HTR-8/SVneo (cell line): ENCODE data around the gene LRCH1.

Experiments used
- DNase-seq: peaks from one replicate; pipeline ENCODE4 v3.0.0; 2011; ENCODE audit warnings: low spot score, mixed read lengths; ENCODE audit not compliant: insufficient read length
- FAIRE-seq: peaks from 2 replicates; lab custom pipeline; 2011; peaks lifted over from hg19 to GRCh38; lab: Jason Lieb, UNC

Gene LRCH1

GRCh38 chr13:46607768-46608564, 55.0 kb downstream of the LRCH1 start:
- FAIRE-seq: no peak
- DNase-seq: no peak

GRCh38 chr13:46609052-46609451, 56.1 kb downstream of the LRCH1 start:
- DNase-seq (no peak), FAIRE-seq (no peak)

- DNase-seq (no peak), FAIRE-seq (no peak)
Observed at GRCh38 chr13:46609726-46610125, 56.8 kb downstream of the LRCH1 start.

- FAIRE-seq (no peak), DNase-seq (no peak)
Observed at GRCh38 chr13:46612267-46612666, 59.3 kb downstream of the LRCH1 start.

GRCh38 chr13:46613409-46614049, 60.6 kb downstream of the LRCH1 start:
- DNase-seq (no peak), FAIRE-seq (no peak)

- DNase-seq (peak; percentile 2), FAIRE-seq (no peak)
Observed at GRCh38 chr13:46614582-46614981, 61.6 kb downstream of the LRCH1 start.

GRCh38 chr13:46615888-46616531, 63.0 kb downstream of the LRCH1 start:
- no peak for DNase-seq
- no peak for FAIRE-seq

- DNase-seq: no peak
- no peak for FAIRE-seq
Observed at GRCh38 chr13:46617229-46617721, 64.3 kb downstream of the LRCH1 start.

- no peak for DNase-seq
- FAIRE-seq: no peak
Observed at GRCh38 chr13:46617885-46618284, 64.9 kb downstream of the LRCH1 start.

- no peak for FAIRE-seq
- no peak for DNase-seq
Observed at GRCh38 chr13:46618694-46619254, 65.8 kb downstream of the LRCH1 start.

- FAIRE-seq: no peak
Observed at GRCh38 chr13:46620029-46620428, 67.1 kb downstream of the LRCH1 start.

GRCh38 chr13:46620471-46620870, 67.5 kb downstream of the LRCH1 start:
- DNase-seq (no peak), FAIRE-seq (no peak)

More at GRCh38 chr13:46620029-46620428, 67.1 kb downstream of the LRCH1 start:
- DNase-seq: no peak

GRCh38 chr13:46621133-46621532, 68.2 kb downstream of the LRCH1 start:
- DNase-seq: no peak
- FAIRE-seq: no peak

- no peak for FAIRE-seq
Observed at GRCh38 chr13:46621792-46622629, 69.0 kb downstream of the LRCH1 start.

GRCh38 chr13:46622630-46623256, 69.8 kb downstream of the LRCH1 start:
- DNase-seq (peak; percentile 18), FAIRE-seq (no peak)

More at GRCh38 chr13:46621792-46622629, 69.0 kb downstream of the LRCH1 start:
- DNase-seq: no peak

- DNase-seq (no peak), FAIRE-seq (no peak)
Observed at GRCh38 chr13:46624353-46624752, 71.4 kb downstream of the LRCH1 start.

- DNase-seq (no peak), FAIRE-seq (no peak)
Observed at GRCh38 chr13:46624821-46625220, 71.9 kb downstream of the LRCH1 start.

- no peak for FAIRE-seq
- DNase-seq: no peak
Observed at GRCh38 chr13:46627462-46627861, 74.5 kb downstream of the LRCH1 start.

GRCh38 chr13:46628622-46629365, 75.8 kb downstream of the LRCH1 start:
- no peak for FAIRE-seq

More at GRCh38 chr13:46628622-46629365, 75.8 kb downstream of the LRCH1 start:
- DNase-seq: no peak
